GM12878 (cell line): Measurements from ENCODE around the gene MARCHF10. TPM values are rescaled to one million over a fixed set of nuclear protein-coding genes. Genes with fewer than 3 reads are reported as not detected.

ENCODE experiments used
- ATAC-seq: fragments of 200-7000 bp; cut with Tn5 transposase; 3 replicates; pipeline ENCODE4 v1.9.1; 2020; ENCODE audit warnings: mild to moderate bottlenecking, moderate library complexity
- BruUV-seq: library from RNA; stranded (reverse); fragments of 400-500 nt; replicated peaks from 2 replicates; lab custom pipeline; 2021; lab: Mats Ljungman, UMichigan
- CTCF ChIA-PET: fragments of 300-600 bp; sonication (Branson Sonifier 250); formaldehyde crosslinking; extraction: SDS; loops from one replicate; lab custom pipeline; 2021; ENCODE audit warnings: inconsistent platforms; lab: Yijun Ruan, JAX
- POLR2A ChIA-PET: fragments of 350-600 bp; formaldehyde crosslinking; extraction: SDS; loops from one replicate; lab custom pipeline; 2021; ENCODE audit warnings: inconsistent platforms; lab: Charles Lee
- RAD21 ChIA-PET: fragments of 300-600 bp; sonication (Branson Sonifier 250); formaldehyde crosslinking; loops from one replicate; lab custom pipeline; 2023; ENCODE audit warnings: antibody characterized with exemption; ENCODE audit not compliant: unreplicated experiment; lab: Charles Lee
- SMC1A ChIA-PET: fragments of 300-600 bp; sonication (Branson Sonifier 250); formaldehyde crosslinking; loops from one replicate; lab custom pipeline; 2023; ENCODE audit not compliant: unreplicated experiment, uncharacterized antibody; lab: Charles Lee
- DNase-seq: peaks from one replicate; pipeline ENCODE4 v3.0.0-alpha.2; 2011; ENCODE audit warnings: low read depth, low spot score
- FAIRE-seq: peaks from 3 replicates; lab custom pipeline; 2011; peaks lifted over from hg19 to GRCh38; lab: Jason Lieb, UNC
- H2AFZ ChIP-seq: 2 replicates; pipeline ENCODE4 v1.6.0; 2011; ENCODE audit warnings: low read depth, low read length, control low read depth; ENCODE audit not compliant: control insufficient read depth
- H3K27ac ChIP-seq: 2 replicates; pipeline ENCODE4 v1.5.1; 2011; ENCODE audit warnings: control low read depth; ENCODE audit not compliant: control insufficient read depth, insufficient read depth
- H3K27me3 ChIP-seq, 2 experiments: replicated peaks in 1 of 2; 2 replicates each; pipeline versions ENCODE4 v1.6.0 to v1.6.1; 2011; ENCODE audit warnings: low read length in 1 of 2; ENCODE audit not compliant: control insufficient read depth in 2 of 2, insufficient read depth in 2 of 2
- H3K36me3 ChIP-seq, 2 experiments: 2 replicates each; pipeline ENCODE4 v1.5.1; 2011; ENCODE audit warnings: low read length in 1 of 2; ENCODE audit not compliant: control insufficient read depth in 2 of 2, insufficient read depth in 2 of 2
- H3K4me1 ChIP-seq: 2 replicates; pipeline ENCODE4 v1.6.1; 2011; ENCODE audit warnings: mild to moderate bottlenecking, low read length, moderate library complexity, mixed read lengths; ENCODE audit not compliant: control insufficient read depth, insufficient read depth
- H3K4me2 ChIP-seq: 2 replicates; pipeline ENCODE4 v1.6.0; 2011; ENCODE audit warnings: control low read depth; ENCODE audit not compliant: control insufficient read depth, insufficient read depth
- H3K4me3 ChIP-seq: fragments of 200-600 bp; sonication (generic); 2 replicates; pipeline ENCODE4 v1.5.1; 2016
- H3K79me2 ChIP-seq: 2 replicates; pipeline ENCODE4 v1.6.0; 2011; ENCODE audit warnings: low read length; ENCODE audit not compliant: control insufficient read depth, insufficient read depth
- H3K9ac ChIP-seq: 2 replicates; pipeline ENCODE4 v1.8.0; 2011; ENCODE audit warnings: low read length, control low read depth, mixed read lengths; ENCODE audit not compliant: control insufficient read depth, insufficient read depth
- H3K9me3 ChIP-seq: replicated peaks from 3 replicates; pipeline ENCODE4 v1.5.1; 2011; ENCODE audit warnings: mild to moderate bottlenecking, low read length; ENCODE audit not compliant: control insufficient read depth, insufficient read depth
- H4K20me1 ChIP-seq: 2 replicates; pipeline ENCODE4 v1.6.0; 2011; ENCODE audit not compliant: control insufficient read depth, insufficient read depth
- CBX5 ChIP-seq: sonication (generic); IDR thresholded peaks from 2 replicates; pipeline ENCODE4 v1.6.1; 2016; ENCODE audit warnings: low read depth, moderate library complexity, mild to moderate bottlenecking, inconsistent platforms
- CEBPZ ChIP-seq: fragments of 150-350 bp; IDR thresholded peaks from 2 replicates; pipeline ENCODE4 v1.6.1; 2016; ENCODE audit warnings: low read depth, low read length
- ETV6 ChIP-seq, 2 experiments: fragments of 450-650 bp in 1 of 2; IDR thresholded peaks in 1 of 2; conservative IDR thresholded peaks in 1 of 2; 2 replicates each; pipeline ENCODE4 v1.6.1; 2014; ENCODE audit warnings: antibody characterized with exemption in 1 of 2, borderline replicate concordance in 1 of 2, low read depth in 1 of 2, mild to moderate bottlenecking in 1 of 2, moderate library complexity in 1 of 2
- HDAC2 ChIP-seq: fragments of 200-600 bp; sonication (generic); IDR thresholded peaks from 2 replicates; pipeline ENCODE4 v1.6.1; 2017
- LARP7 ChIP-seq: fragments of 450-650 bp; IDR thresholded peaks from 2 replicates; pipeline ENCODE4 v1.6.1; 2017; ENCODE audit warnings: mild to moderate bottlenecking
- NFXL1 ChIP-seq: fragments of 450-650 bp; IDR thresholded peaks from 2 replicates; pipeline ENCODE4 v1.6.1; 2017; ENCODE audit warnings: antibody characterized with exemption, mild to moderate bottlenecking, borderline replicate concordance
- RAD21 ChIP-seq: IDR thresholded peaks from 2 replicates; pipeline ENCODE4 v1.6.1; 2011; ENCODE audit warnings: mild to moderate bottlenecking, low read depth, low read length, moderate library complexity; ENCODE audit not compliant: insufficient read depth
- RELB ChIP-seq: fragments of 450-650 bp; IDR thresholded peaks from 2 replicates; pipeline ENCODE4 v1.6.1; 2017; ENCODE audit warnings: low read depth, mild to moderate bottlenecking, moderate library complexity
- RUNX3 ChIP-seq: IDR thresholded peaks from 2 replicates; pipeline ENCODE4 v1.6.1; 2012; ENCODE audit warnings: low read length, inconsistent platforms
- SRF ChIP-seq, 2 experiments: IDR thresholded peaks; 2 replicates each; pipeline ENCODE4 v1.6.1; 2011; ENCODE audit warnings: low read depth in 2 of 2, low read length in 2 of 2, mild to moderate bottlenecking in 1 of 2, moderate library complexity in 1 of 2
- STAT1 ChIP-seq: fragments of 450-650 bp; conservative IDR thresholded peaks from 2 replicates; pipeline ENCODE4 v1.6.1; 2014; ENCODE audit warnings: antibody characterized with exemption, mild to moderate bottlenecking
- SUPT20H ChIP-seq: IDR thresholded peaks from 2 replicates; pipeline ENCODE4 v1.6.1; 2011; ENCODE audit warnings: low read depth, mild to moderate bottlenecking, low read length, moderate library complexity, borderline replicate concordance; ENCODE audit not compliant: control insufficient read depth
- SUZ12 ChIP-seq: fragments of 200-600 bp; sonication (generic); IDR thresholded peaks from one replicate; pipeline ENCODE4 v1.6.1; 2018; ENCODE audit warnings: antibody characterized with exemption, mild to moderate bottlenecking; ENCODE audit not compliant: unreplicated experiment
- TCF3 ChIP-seq: IDR thresholded peaks from 2 replicates; pipeline ENCODE4 v1.6.1; 2012; ENCODE audit warnings: low read depth, mild to moderate bottlenecking, low read length, borderline replicate concordance; ENCODE audit not compliant: insufficient read depth
- ZBED1 ChIP-seq: IDR thresholded peaks from 2 replicates; pipeline ENCODE4 v1.6.1; 2016; ENCODE audit warnings: borderline replicate concordance
- WGBS: methylation state at CpG from one replicate; pipeline ENCODE4 v1.1.6; 2016; ENCODE audit warnings: low lambda C conversion rate; ENCODE audit not compliant: insufficient replicate concordance, insufficient coverage; ENCODE audit errors: missing lambda C conversion rate; 5-methylcytosine and 5-hydroxymethylcytosine counted together
- in situ Hi-C: fragments of 300-500 bp; cut with MboI; formaldehyde crosslinking; loops from 9 replicates; pipeline ENCODE4 v1.14.3; 2018; ENCODE audit warnings: mixed read lengths
- intact Hi-C: fragments of 100-400 bp; cut with micrococcal nuclease; formaldehyde crosslinking; loops from one replicate; pipeline ENCODE4 v1.14.2; 2022; ENCODE audit not compliant: unreplicated experiment
- polyA plus RNA-seq, 11 experiments: library from polyadenylated mRNA; depleted of rRNA in 4 of 11; unstranded in 6 of 11; stranded (reverse) in 5 of 11; fragments of >200 nt; fragmentation: Nextera tagmentation in 4 of 11; fragmentation: Illumina TruSeq in 1 of 11; extraction: Ambion mirVana in 4 of 11; extraction: Trizol in 1 of 11; gene quantifications; 1 replicate in 1 of 11; 2 replicates in 10 of 11; pipeline versions ENCODE4 v1.2.1 to v1.2.3, GENCODE V29; 2011 to 2016; ENCODE audit warnings: inconsistent platforms in 2 of 11, missing spikeins in 2 of 11, low read depth in 1 of 11
- total RNA-seq, 4 experiments: library from RNA; depleted of rRNA in 3 of 4; stranded (reverse); fragments of >200 nt in 3 of 4; fragmentation: Illumina TruSeq in 1 of 4; extraction: Trizol in 1 of 4; gene quantifications; 2 replicates each; pipeline versions ENCODE4 v1.2.1 to v1.2.3, GENCODE V29; 2013 to 2021
- TF ChIP-seq, protein P1 (sequence below): IDR thresholded peaks from 2 replicates; pipeline ENCODE4 v1.6.1; 2011; ENCODE audit warnings: borderline replicate concordance, low read depth, mild to moderate bottlenecking, moderate library complexity, low read length; ENCODE audit not compliant: insufficient read depth, poor library complexity, severe bottlenecking

The MARCHF10 gene
- total and polyA plus RNA-seq, 10 of the 15 experiments (the other 5 are each of a cell fraction or from before 2014, with no cell fraction given) = 0.11 to 0.24 TPM; not detected in 8

GRCh38 chr17:62653002-62653825 is 154.9 kb downstream of the MARCHF10 start:
- FAIRE-seq (peak; percentile 88), DNase-seq (peak; percentile 64), ATAC-seq (peak; percentile 95)
- Histone ChIP-seq H3K4me3 (peak overlapping the region; percentile 77), H3K36me3 (no peaks in the 10 kb centered on the region), H3K79me2 (no peaks in the 10 kb centered on the region), H3K4me1 (peaks cover 16% of the 10 kb centered on the region), H3K4me2 (peak overlapping the region; percentile 95), H2AFZ (peak overlapping the region; percentile 55; the same call in 1 of the 2 replicates), H3K9ac (peak overlapping the region; percentile 56; the same call in 1 of the 2 replicates), H3K27me3 (no peaks in the 10 kb centered on the region), H3K27ac (no peak overlapping the region), H4K20me1 (no peaks in the 10 kb centered on the region), H3K9me3 (no peaks in the 10 kb centered on the region)
- WGBS = 3% methylated on average over 26 of the region's 30 CpGs
- BruUV-seq = no TSS peak
- SMC1A ChIA-PET = interaction anchor here (0.8 kb wide), 1 partner anchor 10 kb away, joined by 3 read pairs; no protein-coding TSS in a partner anchor
- in situ Hi-C loops (no loop called here), intact Hi-C loops (no loop called here)
- RAD21 ChIA-PET = no interaction called here
- CTCF ChIA-PET = interaction anchor here (0.7 to 1.0 kb wide), 2 partner anchors 15 to 100 kb away, joined by 3 to 4 read pairs; no protein-coding TSS in a partner anchor
- POLR2A ChIA-PET = no interaction called here
- TF ChIP-seq ZBED1 = peak; percentile 86; the same call in 1 of the 2 replicates
- no peak for TF ChIP-seq HDAC2
- TF ChIP-seq RUNX3 = peak; percentile 94
- no peak for TF ChIP-seq CEBPZ
- peak; percentile 71 for TF ChIP-seq RELB
- TF ChIP-seq, protein P1, sequence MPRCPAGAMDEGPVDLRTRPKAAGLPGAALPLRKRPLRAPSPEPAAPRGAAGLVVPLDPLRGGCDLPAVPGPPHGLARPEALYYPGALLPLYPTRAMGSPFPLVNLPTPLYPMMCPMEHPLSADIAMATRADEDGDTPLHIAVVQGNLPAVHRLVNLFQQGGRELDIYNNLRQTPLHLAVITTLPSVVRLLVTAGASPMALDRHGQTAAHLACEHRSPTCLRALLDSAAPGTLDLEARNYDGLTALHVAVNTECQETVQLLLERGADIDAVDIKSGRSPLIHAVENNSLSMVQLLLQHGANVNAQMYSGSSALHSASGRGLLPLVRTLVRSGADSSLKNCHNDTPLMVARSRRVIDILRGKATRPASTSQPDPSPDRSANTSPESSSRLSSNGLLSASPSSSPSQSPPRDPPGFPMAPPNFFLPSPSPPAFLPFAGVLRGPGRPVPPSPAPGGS = peak; percentile 99
- TF ChIP-seq NFXL1 = no peak
- peak in 1 of 2 experiments; percentile 70; a peak in 2 of 4 replicates for TF ChIP-seq ETV6 (conservative IDR thresholded peaks at IDR 0.05 in 1 of 2, IDR thresholded peaks at IDR 0.05 in 1 of 2; ENCODE audit: borderline replicate concordance in 1 of 2, low read depth in 1 of 2)
- TF ChIP-seq SUPT20H = no peak
- TF ChIP-seq RAD21 = no peak
- TF ChIP-seq SRF (IDR thresholded peaks at IDR 0.05; ENCODE audit: low read depth in 2 of 2, low read length in 2 of 2) = no peak
- no peak for TF ChIP-seq LARP7
- no peak for TF ChIP-seq TCF3
- no peak for TF ChIP-seq STAT1
- TF ChIP-seq SUZ12 = no peak
- TF ChIP-seq CBX5 = 0 out of 2 replicates have a peak, but pooled peaks have one; percentile 44
